Measurements from ENCODE around the gene SAPCD2. TPM values are rescaled to one million over a fixed set of nuclear protein-coding genes. Genes with fewer than 3 reads are reported as not detected.

Gene SAPCD2
- total and polyA plus RNA-seq, 9 of the 15 experiments (the other 6 are each of a cell fraction or from before 2014, with no cell fraction given), result 3.4 to 91.8 (median 18.8) TPM

- TF ChIP-seq TCF7 (IDR thresholded peaks at IDR 0.05; ENCODE audit: borderline replicate concordance), result no peak
- peak; percentile 62 for TF ChIP-seq KLF16 (IDR thresholded peaks at IDR 0.05)
- TF ChIP-seq ATF1 (CRISPR knock-in tag; IDR thresholded peaks at IDR 0.05), result no peak
- TF ChIP-seq ATF1 (tag; IDR thresholded peaks at IDR 0.05), result peak; percentile 28; the same call in 1 of the 2 replicates
- no peak for TF ChIP-seq CBX2 (IDR thresholded peaks at IDR 0.05; ENCODE audit: insufficient read depth, low read length, poor library complexity, severe bottlenecking)
- TF ChIP-seq FOXK2 (conservative IDR thresholded peaks at IDR 0.05 in 1 of 2, IDR thresholded peaks at IDR 0.05 in 1 of 2; ENCODE audit: low read depth in 2 of 2), result peak in 1 of 2 experiments; percentile 35; a peak in 1 of 4 replicates
- TF ChIP-seq MLX (CRISPR knock-in tag; conservative IDR thresholded peaks at IDR 0.05), result 0 out of 4 replicates have a peak, but pooled peaks of 1 of the 2 experiments have one; percentile 23
- no peak for TF ChIP-seq YY1 (IDR thresholded peaks at IDR 0.05; ENCODE audit: borderline replicate concordance in 1 of 3, control insufficient read depth in 1 of 3, extremely low read depth in 1 of 3, insufficient read depth in 3 of 3, insufficient read length in 1 of 3, insufficient replicate concordance in 2 of 3, low read depth in 1 of 3, low read length in 2 of 3)
- peak; percentile 51; the same call in 1 of the 2 replicates for TF ChIP-seq SMC3 (conservative IDR thresholded peaks at IDR 0.05; ENCODE audit: insufficient read depth, low read depth, low read length)
- TF ChIP-seq TOE1 (IDR thresholded peaks at IDR 0.05; ENCODE audit: borderline replicate concordance), result 0 out of 2 replicates have a peak, but pooled peaks have one; percentile 12
- TF ChIP-seq TOE1 (CRISPR knock-in tag; IDR thresholded peaks at IDR 0.05; ENCODE audit: borderline replicate concordance, low read depth), result no peak
- TF ChIP-seq CTCF (IDR thresholded peaks at IDR 0.05 in 2 of 3, conservative IDR thresholded peaks at IDR 0.05 in 1 of 3; ENCODE audit: insufficient read depth in 2 of 3, low read depth in 1 of 3, low read length in 3 of 3), result peak; percentile 89 to 92 (median 90)
- no peak; the same call in 1 of the 2 replicates for TF ChIP-seq VEZF1 (CRISPR knock-in tag; IDR thresholded peaks at IDR 0.05)
- no peak for TF ChIP-seq YBX1 (IDR thresholded peaks at IDR 0.05)
- TF ChIP-seq PHF8 (IDR thresholded peaks at IDR 0.05; ENCODE audit: borderline replicate concordance, low read length), result no peak
These were observed 41.1 kb downstream of the SAPCD2 start (continued) for GRCh38 chr9:137029058-137029936.

Data from K562 (cell line).